ENCODE data around the gene RNF114. TPM values are rescaled to one million over a fixed set of nuclear protein-coding genes. Genes with fewer than 3 reads are reported as not detected.

RNF114 gene
- polyA plus RNA-seq, 10 donors: 32.1 to 55.7 (median 41.7) TPM

Other genes starting within 250 kb of the RNF114 start
- gene B4GALT5, start 222.5 kb upstream of the RNF114 start, polyA plus RNA-seq (ENCODE audit: insufficient read length in 10 of 10): 10 to 100 TPM; 31.7 to 40.5 (median 34.7) TPM
- 1 to 10 TPM; 3.9 to 7.1 (median 5.2) TPM for gene SLC9A8, start 123.6 kb upstream of the RNF114 start, polyA plus RNA-seq (ENCODE audit: insufficient read length in 10 of 10)
- 1 to 10 TPM; 4.7 to 6.7 (median 5.4) TPM for gene SPATA2, start 20.9 kb upstream of the RNF114 start, polyA plus RNA-seq (ENCODE audit: insufficient read length in 10 of 10)
- gene SNAI1, start 46.6 kb downstream of the RNF114 start, polyA plus RNA-seq (ENCODE audit: insufficient read length in 10 of 10): 10 to 100 TPM in 2 of 10 donors, 1 to 10 TPM in 8; 6.0 to 15.9 (median 8.3) TPM
- 100 to 1,000 TPM in 8 of 10 donors, 10 to 100 TPM in 2; 95.0 to 130 (median 121) TPM for gene UBE2V1, start 176.8 kb downstream of the RNF114 start, polyA plus RNA-seq (ENCODE audit: insufficient read length in 10 of 10)
- 10 to 100 TPM; 21.1 to 26.4 (median 23.0) TPM for gene PEDS1, start 217.3 kb downstream of the RNF114 start, polyA plus RNA-seq (ENCODE audit: insufficient read length in 10 of 10)